Stimulated activated effector memory CD8-positive, alpha-beta T cell treated with anti-CD3 and anti-CD28 coated beads, Interleukin-12 subunit alpha, Interleukin-12 subunit beta, amount 100 ng/mL, for 72 hours (primary cell): Measurements from ENCODE around the gene CCDC122.
A peak's percentile ranks its signal among the peaks of the same experiment; 100 is the strongest.

ENCODE experiments used
- ATAC-seq: fragments of 150-1000 bp; cut with Tn5 transposase; 2 replicates; pipeline ENCODE4 v1.10.0; 2021
- DNase-seq, 2 donors: peaks; one replicate each; pipeline ENCODE4 v3.0.0; 2021 to 2022; ENCODE audit warnings: low spot score in 2 of 2
- H3K27ac Mint-ChIP-seq: one replicate; pipeline ENCODE4 v1.8.0; 2022; ENCODE audit warnings: mild to moderate bottlenecking, mixed read lengths
- H3K36me3 Mint-ChIP-seq: one replicate; pipeline ENCODE4 v1.8.0; 2022; ENCODE audit warnings: mild to moderate bottlenecking, mixed read lengths
- H3K4me1 Mint-ChIP-seq: one replicate; pipeline ENCODE4 v1.8.0; 2022; ENCODE audit warnings: mixed read lengths
- H3K4me3 Mint-ChIP-seq: one replicate; pipeline ENCODE4 v1.8.0; 2022; ENCODE audit warnings: mild to moderate bottlenecking, mixed read lengths
- H3K9me3 Mint-ChIP-seq: one replicate; pipeline ENCODE4 v1.8.0; 2022; ENCODE audit warnings: mixed read lengths

The CCDC122 gene

GRCh38 chr13:43878892-43879754, at the start of gene CCDC122:
CCDC122 (minus strand) TSS chr13:43879740; CDS start chr13:43869376, 10,364 bp downstream.
- peak within 1 kb of the TSS; percentile 97 for H3K27ac Mint-ChIP-seq
- DNase-seq (peak; percentile 67 to 89), ATAC-seq (peak; percentile 92)
- peak within 1 kb of the TSS; percentile 86 for H3K4me3 Mint-ChIP-seq
- peaks cover 13% of the 10 kb centered on the region for H3K4me1 Mint-ChIP-seq
- H3K36me3 Mint-ChIP-seq, result peaks cover 7% of the 10 kb centered on the region
- no peaks in the 10 kb centered on the region for H3K9me3 Mint-ChIP-seq

- ATAC-seq, result no peak
- H3K9me3 Mint-ChIP-seq, result no peaks in the 10 kb centered on the region
- no peak for DNase-seq
- H3K36me3 Mint-ChIP-seq, result no peaks in the 10 kb centered on the region
- H3K4me1 Mint-ChIP-seq, result no peaks in the 10 kb centered on the region
- no peak overlapping the region for H3K27ac Mint-ChIP-seq
- no peak overlapping the region for H3K4me3 Mint-ChIP-seq
Observed at GRCh38 chr13:43924549-43925245, 45.2 kb upstream of the CCDC122 start.

GRCh38 chr13:43920965-43921674, 41.6 kb upstream of the CCDC122 start:
- no peaks in the 10 kb centered on the region for H3K9me3 Mint-ChIP-seq
- no peak overlapping the region for H3K27ac Mint-ChIP-seq
- DNase-seq, result no peak
- ATAC-seq, result no peak
- no peak overlapping the region for H3K4me3 Mint-ChIP-seq
- no peaks in the 10 kb centered on the region for H3K4me1 Mint-ChIP-seq
- no peaks in the 10 kb centered on the region for H3K36me3 Mint-ChIP-seq

- H3K4me1 Mint-ChIP-seq, result no peaks in the 10 kb centered on the region
- no peak overlapping the region for H3K27ac Mint-ChIP-seq
- H3K9me3 Mint-ChIP-seq, result no peaks in the 10 kb centered on the region
- no peaks in the 10 kb centered on the region for H3K36me3 Mint-ChIP-seq
- no peak for ATAC-seq
- no peak for DNase-seq
- H3K4me3 Mint-ChIP-seq, result no peak overlapping the region
Observed at GRCh38 chr13:43918636-43919035, 39.1 kb upstream of the CCDC122 start.

- Mint-ChIP-seq H3K4me1 (no peaks in the 10 kb centered on the region), H3K36me3 (no peaks in the 10 kb centered on the region), H3K4me3 (no peak overlapping the region), H3K9me3 (no peaks in the 10 kb centered on the region), H3K27ac (no peak overlapping the region)
- no peak for DNase-seq
- ATAC-seq, result no peak
Observed at GRCh38 chr13:43916828-43917227, 37.3 kb upstream of the CCDC122 start.

GRCh38 chr13:43915451-43915850, 35.9 kb upstream of the CCDC122 start:
- Mint-ChIP-seq H3K4me3 (no peak overlapping the region), H3K9me3 (no peaks in the 10 kb centered on the region), H3K4me1 (no peaks in the 10 kb centered on the region), H3K27ac (no peak overlapping the region), H3K36me3 (no peaks in the 10 kb centered on the region)
- ATAC-seq (no peak), DNase-seq (no peak)

- H3K4me1 Mint-ChIP-seq, result no peaks in the 10 kb centered on the region
- H3K36me3 Mint-ChIP-seq, result no peaks in the 10 kb centered on the region
- no peak overlapping the region for H3K27ac Mint-ChIP-seq
- no peaks in the 10 kb centered on the region for H3K9me3 Mint-ChIP-seq
- no peak overlapping the region for H3K4me3 Mint-ChIP-seq
- no peak for DNase-seq
- no peak for ATAC-seq
Observed at GRCh38 chr13:43911871-43912270, 32.3 kb upstream of the CCDC122 start.

GRCh38 chr13:43911278-43911677, 31.7 kb upstream of the CCDC122 start:
- no peak for DNase-seq
- no peak for ATAC-seq
- no peaks in the 10 kb centered on the region for H3K4me1 Mint-ChIP-seq
- no peak overlapping the region for H3K27ac Mint-ChIP-seq
- H3K36me3 Mint-ChIP-seq, result no peaks in the 10 kb centered on the region
- no peaks in the 10 kb centered on the region for H3K9me3 Mint-ChIP-seq
- H3K4me3 Mint-ChIP-seq, result no peak overlapping the region

GRCh38 chr13:43910856-43911255, 31.3 kb upstream of the CCDC122 start:
- no peak overlapping the region for H3K4me3 Mint-ChIP-seq
- H3K9me3 Mint-ChIP-seq, result no peaks in the 10 kb centered on the region
- no peak overlapping the region for H3K27ac Mint-ChIP-seq
- no peaks in the 10 kb centered on the region for H3K4me1 Mint-ChIP-seq
- no peak for DNase-seq
- no peaks in the 10 kb centered on the region for H3K36me3 Mint-ChIP-seq
- ATAC-seq, result no peak

- Mint-ChIP-seq H3K9me3 (no peaks in the 10 kb centered on the region), H3K4me3 (no peak overlapping the region), H3K36me3 (no peaks in the 10 kb centered on the region), H3K4me1 (no peaks in the 10 kb centered on the region), H3K27ac (no peak overlapping the region)
- DNase-seq, result no peak
- peak; percentile 58 for ATAC-seq
Observed at GRCh38 chr13:43908156-43909126, 28.9 kb upstream of the CCDC122 start.

GRCh38 chr13:43905435-43906031, 26.0 kb upstream of the CCDC122 start:
- Mint-ChIP-seq H3K4me3 (no peak overlapping the region), H3K27ac (no peak overlapping the region), H3K4me1 (no peaks in the 10 kb centered on the region), H3K36me3 (no peaks in the 10 kb centered on the region), H3K9me3 (no peaks in the 10 kb centered on the region)
- no peak for DNase-seq
- ATAC-seq, result peak; percentile 52

GRCh38 chr13:43895940-43896339, 16.4 kb upstream of the CCDC122 start:
- H3K4me3 Mint-ChIP-seq, result no peak overlapping the region
- H3K27ac Mint-ChIP-seq, result no peak overlapping the region
- H3K4me1 Mint-ChIP-seq, result no peaks in the 10 kb centered on the region
- H3K9me3 Mint-ChIP-seq, result no peaks in the 10 kb centered on the region
- ATAC-seq (no peak), DNase-seq (no peak)
- peaks cover 24% of the 10 kb centered on the region for H3K36me3 Mint-ChIP-seq

- DNase-seq (no peak), ATAC-seq (no peak)
- no peaks in the 10 kb centered on the region for H3K9me3 Mint-ChIP-seq
- no peaks in the 10 kb centered on the region for H3K4me1 Mint-ChIP-seq
- peaks cover 35% of the 10 kb centered on the region for H3K36me3 Mint-ChIP-seq
- H3K4me3 Mint-ChIP-seq, result no peak overlapping the region
- no peak overlapping the region for H3K27ac Mint-ChIP-seq
Observed at GRCh38 chr13:43894438-43894837, 14.9 kb upstream of the CCDC122 start.

GRCh38 chr13:43884222-43884621, 4.7 kb upstream of the CCDC122 start:
- H3K4me1 Mint-ChIP-seq, result peaks cover 7% of the 10 kb centered on the region
- H3K36me3 Mint-ChIP-seq, result peaks cover 10% of the 10 kb centered on the region

More at GRCh38 chr13:43884222-43884621, 4.7 kb upstream of the CCDC122 start:
- ATAC-seq, result no peak
- Mint-ChIP-seq H3K4me3 (no peak overlapping the region), H3K27ac (no peak overlapping the region), H3K9me3 (no peaks in the 10 kb centered on the region)
- DNase-seq, result no peak
